Skeletal muscle tissue (tissue), 4 donors: ENCODE data around the gene TCAIM. TPM values are rescaled to one million over a fixed set of nuclear protein-coding genes. Genes with fewer than 3 reads are reported as not detected.
"Not testable (repeated sequence)": the region's sequence is repeated elsewhere in the genome, so short reads cannot be mapped to it uniquely, and the experiment has no call there.

Experiments
- H3K27ac ChIP-seq: one replicate; pipeline ENCODE4 v1.7.0; 2013; ENCODE audit warnings: mild to moderate bottlenecking, low read depth, low read length, inconsistent platforms
- H3K27me3 ChIP-seq, 3 donors: one replicate each; pipeline ENCODE4 v1.7.0; 2013; ENCODE audit warnings: low read length in 3 of 3; ENCODE audit not compliant: control insufficient read depth in 3 of 3, insufficient read depth in 3 of 3
- H3K36me3 ChIP-seq, 3 donors: one replicate each; pipeline ENCODE4 v1.7.0; 2013; ENCODE audit warnings: low read length in 3 of 3; ENCODE audit not compliant: control insufficient read depth in 3 of 3, insufficient read depth in 3 of 3
- H3K4me1 ChIP-seq, 3 donors: one replicate each; pipeline ENCODE4 v1.7.0; 2013; ENCODE audit warnings: low read length in 3 of 3, mild to moderate bottlenecking in 3 of 3; ENCODE audit not compliant: control insufficient read depth in 3 of 3, insufficient read depth in 3 of 3
- H3K4me3 ChIP-seq, 3 donors: one replicate each; pipeline ENCODE4 v1.7.0; 2013; ENCODE audit warnings: low read length in 3 of 3
- H3K9ac ChIP-seq, 3 donors: one replicate each; pipeline ENCODE4 v1.7.0; 2013; ENCODE audit warnings: low read length in 3 of 3, mild to moderate bottlenecking in 3 of 3, moderate library complexity in 2 of 3, low read depth in 1 of 3
- H3K9me3 ChIP-seq, 3 donors: one replicate each; pipeline ENCODE4 v1.7.0; 2013; ENCODE audit warnings: low read length in 3 of 3; ENCODE audit not compliant: control insufficient read depth in 3 of 3
- total RNA-seq: library from RNA; depleted of rRNA; stranded (reverse); fragments of >200 nt; gene quantifications from one replicate; pipeline ENCODE4 v1.2.3, GENCODE V29; 2014
- donor health status: Osteomylitis.

Gene TCAIM
- total RNA-seq, 1 donor from 2014 or later, result 20.9 TPM

DNA sequence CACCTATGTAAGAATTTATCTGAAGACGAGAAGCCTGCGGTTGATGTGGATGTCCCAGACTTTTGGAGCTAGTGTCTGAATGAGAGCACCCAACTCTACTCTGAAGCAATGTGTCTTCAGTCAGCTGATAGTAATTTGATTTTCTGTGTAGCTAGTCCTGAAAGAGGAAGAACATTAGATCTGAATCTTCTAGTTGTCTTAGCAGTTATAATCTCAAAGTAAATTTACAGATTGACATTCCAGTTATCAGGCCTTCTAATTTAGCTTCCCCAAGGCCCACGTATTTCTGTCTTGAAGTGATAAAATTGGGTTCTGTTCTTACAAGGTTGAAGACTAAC, 1.5 kb downstream of the TCAIM start:
- H3K9me3 ChIP-seq, result no peaks in the 10 kb centered on the region
- no peaks in the 10 kb centered on the region for H3K27me3 ChIP-seq
- peak overlapping the region; percentile 97 for H3K27ac ChIP-seq
- no peak overlapping the region for H3K9ac ChIP-seq
- H3K4me3 ChIP-seq, result peak overlapping the region in 2 of 3 donors; percentile 85 to 95
- peaks cover 9 to 15% (median 14%) of the 10 kb centered on the region in 3 donors for H3K4me1 ChIP-seq
- no peaks in the 10 kb centered on the region for H3K36me3 ChIP-seq

DNA sequence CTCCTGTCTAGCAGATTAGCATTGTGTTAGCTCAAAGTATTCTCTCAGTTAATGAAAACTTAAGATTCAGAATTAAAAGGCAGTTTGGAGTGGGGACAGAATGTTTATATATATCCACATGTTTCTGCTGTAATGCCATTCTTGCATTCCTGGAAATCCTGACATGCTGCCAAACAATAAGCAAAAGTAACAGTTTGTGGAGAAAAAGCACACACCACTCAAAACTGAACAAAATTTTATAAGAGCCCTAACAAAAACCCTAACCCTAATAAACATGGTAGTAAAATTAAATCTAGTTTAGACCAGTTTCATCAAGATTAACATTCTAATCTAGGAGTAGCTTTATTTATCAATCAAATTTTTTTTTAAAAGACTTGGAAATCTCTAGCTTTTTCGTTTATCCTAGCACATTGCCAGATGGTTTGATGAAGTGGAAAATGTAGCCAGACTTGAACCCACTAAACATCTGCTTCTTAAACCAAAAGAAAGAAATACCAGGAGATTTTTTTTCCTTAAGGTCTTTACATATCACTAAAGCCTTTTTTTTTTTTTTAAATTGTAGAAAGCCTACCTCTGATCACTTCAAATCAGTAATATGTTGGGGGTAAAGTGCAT, 3.7 kb downstream of the TCAIM start:
- Histone ChIP-seq H3K36me3 (no peaks in the 10 kb centered on the region), H3K4me1 (peaks cover 7 to 15% (median 13%) of the 10 kb centered on the region in 3 donors), H3K9me3 (no peaks in the 10 kb centered on the region), H3K9ac (no peak overlapping the region), H3K27ac (no peak overlapping the region), H3K4me3 (no peak overlapping the region), H3K27me3 (no peaks in the 10 kb centered on the region)

DNA sequence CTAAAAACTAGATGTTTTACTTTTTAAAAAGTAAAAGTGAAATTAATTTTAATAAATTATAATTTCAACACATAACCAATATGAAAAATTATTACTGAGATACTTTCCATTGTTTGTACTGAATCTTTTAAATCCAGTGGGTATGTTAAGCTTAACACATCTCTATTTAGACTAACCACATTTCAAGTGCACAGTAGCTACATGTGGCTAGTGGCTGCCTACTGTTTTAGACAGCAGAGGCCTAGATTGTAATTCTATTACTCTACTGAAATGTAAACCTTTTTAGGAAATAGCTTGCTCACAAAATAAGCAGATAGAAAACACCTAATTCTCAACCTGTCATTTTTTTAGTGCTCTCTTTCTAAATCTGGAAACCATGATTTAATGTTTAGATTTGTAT, 4.9 kb downstream of the TCAIM start:
- Histone ChIP-seq H3K4me1 (peaks cover 4 to 10% (median 10%) of the 10 kb centered on the region in 3 donors), H3K9ac (no peak overlapping the region), H3K27me3 (no peaks in the 10 kb centered on the region), H3K27ac (no peak overlapping the region), H3K9me3 (no peaks in the 10 kb centered on the region), H3K4me3 (no peak overlapping the region), H3K36me3 (no peaks in the 10 kb centered on the region)

DNA sequence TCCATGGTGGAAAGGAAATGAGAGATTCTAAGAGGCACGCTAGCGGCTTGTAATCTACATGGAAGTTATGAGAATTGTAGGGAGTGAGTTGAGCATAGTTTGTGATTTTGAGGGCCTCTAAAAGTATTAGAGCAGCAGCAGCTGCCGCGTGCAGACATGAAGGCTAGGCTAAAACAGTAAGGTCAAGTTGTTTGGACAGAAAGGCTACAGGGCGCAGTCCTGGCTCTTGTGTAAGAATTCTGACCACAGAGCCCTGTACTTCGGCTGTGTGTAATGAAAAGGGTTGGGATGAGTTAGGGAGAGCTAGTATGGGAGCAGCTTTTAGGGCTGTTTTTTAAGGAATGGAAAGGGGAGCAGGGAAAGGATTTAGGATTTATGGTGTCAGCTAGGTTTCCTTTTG, 8.0 kb downstream of the TCAIM start:
- H3K4me3 ChIP-seq, H3K9ac ChIP-seq, H3K27me3 ChIP-seq, H3K36me3 ChIP-seq, H3K4me1 ChIP-seq, H3K27ac ChIP-seq, H3K9me3 ChIP-seq: not testable (repeated sequence)

DNA sequence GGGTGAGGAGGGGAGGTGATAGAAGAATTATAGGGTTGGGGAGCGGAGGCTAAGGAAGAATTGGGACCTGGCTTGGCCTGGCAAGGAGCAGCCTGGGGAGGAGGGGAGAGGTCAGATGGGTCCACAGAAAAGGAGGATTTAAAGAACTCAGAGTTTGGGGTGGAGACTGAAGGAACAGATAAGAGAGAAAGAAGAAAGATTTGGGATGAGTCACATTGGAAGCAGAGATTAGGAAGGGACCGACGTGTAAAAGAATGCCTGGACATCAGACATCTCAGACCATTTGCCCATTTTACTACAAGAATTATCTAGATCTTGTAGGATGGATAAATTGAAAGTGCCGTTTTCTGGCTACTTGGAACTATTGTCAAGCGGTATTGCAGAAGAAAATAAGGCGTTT, 10.4 kb downstream of the TCAIM start:
- Histone ChIP-seq H3K36me3 (no peaks in the 10 kb centered on the region), H3K4me1 (peaks cover 0 to 4% (median 3%) of the 10 kb centered on the region in 3 donors)

DNA sequence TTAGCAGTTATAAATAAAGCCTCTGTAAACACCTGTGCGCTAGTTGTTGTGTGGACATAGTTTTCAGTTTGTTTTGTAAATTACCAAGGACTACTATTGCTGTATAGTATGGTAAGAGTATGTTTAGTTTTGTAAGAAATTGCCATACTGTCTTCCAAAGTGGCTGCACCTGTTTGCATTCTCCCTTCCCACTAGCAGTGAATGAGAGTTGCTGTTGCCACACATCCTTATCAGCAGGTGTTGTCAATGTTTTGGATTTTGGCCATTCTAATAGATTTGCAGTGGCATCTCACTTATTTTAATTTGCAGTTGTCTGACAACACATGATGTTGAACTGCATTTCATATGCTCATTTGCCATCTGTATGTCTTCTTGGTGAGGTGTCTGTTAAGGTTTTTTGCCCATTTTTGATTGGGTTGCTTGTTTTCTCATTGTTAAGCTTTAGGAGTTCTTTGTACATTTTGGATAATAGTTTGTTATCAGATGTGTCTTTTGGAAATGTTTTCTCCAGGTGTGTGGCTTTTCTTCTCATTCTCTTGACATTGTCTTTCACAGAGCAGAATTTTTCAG, 14.9 kb downstream of the TCAIM start:
- Histone ChIP-seq H3K4me1 (peaks cover 3 to 17% (median 11%) of the 10 kb centered on the region in 3 donors), H3K36me3 (peaks cover 0 to 5% (median 3%) of the 10 kb centered on the region in 3 donors), H3K9ac (no peak overlapping the region), H3K27me3 (no peaks in the 10 kb centered on the region), H3K27ac (no peak overlapping the region), H3K4me3 (no peak overlapping the region), H3K9me3 (no peaks in the 10 kb centered on the region)

More for the DNA sequence above, 10.4 kb downstream of the TCAIM start:
- H3K4me3 ChIP-seq, result no peak overlapping the region
- H3K27me3 ChIP-seq, result no peaks in the 10 kb centered on the region
- no peak overlapping the region for H3K27ac ChIP-seq
- H3K9me3 ChIP-seq, result no peaks in the 10 kb centered on the region
- no peak overlapping the region for H3K9ac ChIP-seq

DNA sequence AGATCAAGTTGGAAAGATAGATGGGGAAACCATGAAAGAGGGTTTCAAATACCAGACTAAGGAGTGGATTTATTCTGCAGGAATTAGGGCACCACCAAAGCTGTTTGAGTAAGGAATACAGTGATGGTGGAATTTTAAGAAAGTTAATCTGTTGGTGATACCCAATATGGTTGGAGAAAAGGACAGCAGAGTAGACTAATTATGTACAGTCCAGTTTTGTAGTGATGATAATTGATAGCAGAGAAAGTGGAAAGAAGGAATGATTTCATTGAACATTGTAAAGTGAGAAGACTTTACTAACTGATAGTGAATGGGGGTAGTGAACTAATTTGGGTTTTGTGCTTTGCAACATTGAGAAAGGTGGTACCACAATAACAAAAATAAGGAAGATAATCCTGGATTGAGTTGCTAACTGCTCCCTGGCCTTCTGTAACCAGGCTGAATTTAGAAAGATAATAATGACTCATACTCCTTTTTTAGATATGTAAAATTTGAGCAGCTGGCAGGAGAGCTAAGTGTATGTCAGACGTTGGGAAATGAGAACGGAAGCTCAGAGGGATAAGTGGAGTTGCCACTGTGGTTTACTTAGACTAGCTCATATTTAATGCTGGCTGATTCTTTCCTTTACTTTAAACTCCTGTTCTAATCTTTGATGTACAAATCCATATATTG, 16.9 kb downstream of the TCAIM start:
- H3K4me1 ChIP-seq, result peaks cover 3 to 17% (median 11%) of the 10 kb centered on the region in 3 donors
- H3K4me3 ChIP-seq, result no peak overlapping the region
- H3K9ac ChIP-seq, result peak overlapping the region in 2 of 3 donors; percentile 0 to 45
- no peaks in the 10 kb centered on the region for H3K9me3 ChIP-seq
- H3K36me3 ChIP-seq, result peaks cover 0 to 9% (median 7%) of the 10 kb centered on the region in 3 donors
- no peaks in the 10 kb centered on the region for H3K27me3 ChIP-seq
- H3K27ac ChIP-seq, result peak overlapping the region; percentile 89

DNA sequence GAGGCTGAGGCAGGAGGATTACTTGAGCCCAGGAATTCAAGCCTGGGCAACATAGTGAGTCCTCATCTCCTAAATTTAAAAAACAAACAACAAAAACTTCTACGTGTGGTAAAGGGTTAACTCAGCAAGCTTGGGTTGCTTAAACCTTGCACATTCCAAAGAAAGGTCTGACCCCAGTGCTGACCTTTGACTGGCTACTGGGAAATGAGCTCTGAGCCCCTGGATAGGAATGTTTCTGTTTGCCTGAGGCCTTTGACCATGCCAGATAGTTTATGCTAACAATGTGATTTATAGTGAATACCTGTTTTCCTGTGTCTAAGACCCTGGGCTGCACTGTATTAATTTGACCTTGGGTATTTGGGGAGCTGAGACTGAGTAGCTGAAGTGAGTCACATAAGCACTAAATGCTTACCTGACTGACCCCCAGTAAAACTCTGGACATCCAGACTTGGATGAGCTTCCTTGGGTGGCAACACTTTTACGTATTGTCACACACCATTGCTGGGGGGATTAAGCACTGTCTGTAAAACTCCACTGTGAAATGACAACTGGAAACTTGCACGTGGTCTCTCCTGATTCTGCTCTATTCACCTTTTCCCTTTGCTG, 20.7 kb downstream of the TCAIM start:
- H3K4me3 ChIP-seq, result no peak overlapping the region
- H3K27me3 ChIP-seq, result no peaks in the 10 kb centered on the region
- H3K9ac ChIP-seq, result no peak overlapping the region
- peaks cover 0 to 13% (median 11%) of the 10 kb centered on the region in 3 donors for H3K4me1 ChIP-seq
- H3K9me3 ChIP-seq, result no peaks in the 10 kb centered on the region
- no peak overlapping the region for H3K27ac ChIP-seq
- H3K36me3 ChIP-seq, result peaks cover 0 to 16% (median 11%) of the 10 kb centered on the region in 3 donors

DNA sequence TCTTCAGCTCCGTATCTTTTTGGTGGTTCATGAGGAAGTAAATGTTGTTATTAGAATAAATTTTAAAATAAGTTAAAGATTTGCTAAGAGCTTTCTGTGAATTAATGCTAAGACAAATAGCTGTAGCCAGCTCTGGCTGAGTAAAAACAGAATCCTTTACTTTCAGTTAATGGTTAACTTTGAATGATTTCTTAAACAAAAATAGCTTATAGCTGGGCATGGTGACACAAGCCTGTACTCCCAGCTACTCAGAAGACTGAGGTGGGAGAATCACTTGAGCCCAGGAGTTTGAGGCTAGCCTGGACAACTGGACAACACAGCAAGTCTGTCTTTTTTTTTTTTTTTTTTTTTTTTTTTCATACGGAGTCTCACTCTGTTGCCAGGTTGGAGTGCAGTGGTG, 25.0 kb downstream of the TCAIM start:
- no peak overlapping the region for H3K4me3 ChIP-seq
- H3K4me1 ChIP-seq, result no peaks in the 10 kb centered on the region
- H3K27ac ChIP-seq, result no peak overlapping the region
- no peak overlapping the region for H3K9ac ChIP-seq
- peaks cover 0 to 14% (median 12%) of the 10 kb centered on the region in 3 donors for H3K36me3 ChIP-seq
- H3K9me3 ChIP-seq, result no peaks in the 10 kb centered on the region
- no peaks in the 10 kb centered on the region for H3K27me3 ChIP-seq

DNA sequence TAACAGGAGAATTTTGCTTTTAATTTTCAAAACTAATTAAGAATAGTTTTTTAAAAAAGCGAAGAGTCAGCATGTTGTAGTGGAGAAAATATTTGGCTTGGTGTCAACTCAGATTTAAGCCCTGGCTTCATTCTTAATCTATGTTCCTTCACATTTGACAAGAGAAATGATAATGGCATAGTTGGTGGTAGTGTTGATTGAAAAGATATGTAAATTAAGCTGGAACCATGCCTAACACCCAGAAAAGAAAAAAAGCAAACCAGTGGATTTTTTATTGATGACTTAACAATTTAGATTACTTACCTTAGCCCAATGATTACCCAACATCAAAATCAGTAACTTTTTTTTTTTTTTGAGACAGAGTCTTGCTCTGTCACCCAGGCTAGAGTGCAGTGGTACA, 27.4 kb downstream of the TCAIM start:
- no peaks in the 10 kb centered on the region for H3K9me3 ChIP-seq
- H3K4me3 ChIP-seq, result no peak overlapping the region
- peaks cover 0 to 18% (median 9%) of the 10 kb centered on the region in 3 donors for H3K36me3 ChIP-seq
- H3K9ac ChIP-seq, result no peak overlapping the region
- H3K27me3 ChIP-seq, result no peaks in the 10 kb centered on the region
- H3K4me1 ChIP-seq, result no peaks in the 10 kb centered on the region
- H3K27ac ChIP-seq, result no peak overlapping the region
